ENCODE measurements around the gene ARHGAP26. TPM values are rescaled to one million over a fixed set of nuclear protein-coding genes. Genes with fewer than 3 reads are reported as not detected.

The ARHGAP26 gene
- total and polyA plus RNA-seq, 2 of the 4 experiments (the other 2 are of a cell fraction): 0.54 to 0.56 TPM

DNA sequence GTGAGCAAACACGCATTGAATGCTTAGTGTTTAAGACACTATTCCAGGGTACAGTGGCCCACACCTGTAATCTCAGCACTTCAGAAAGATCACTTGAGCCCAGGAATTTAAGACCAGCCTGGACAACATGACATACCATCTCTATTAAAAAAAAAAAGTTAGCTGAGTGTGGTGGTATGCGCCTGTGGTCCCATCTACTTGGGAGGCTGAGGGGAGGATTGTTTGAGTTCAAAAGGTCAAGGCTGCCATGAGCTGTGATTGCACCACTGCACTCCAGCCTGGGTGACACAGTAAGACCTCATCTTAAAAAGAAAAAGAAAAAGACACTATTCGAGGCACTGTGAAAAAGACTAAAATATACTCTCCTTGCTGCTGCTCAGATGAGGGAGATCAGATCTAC, 392.6 kb downstream of the ARHGAP26 start:
- Histone ChIP-seq H4K8ac (ENCODE audit: low read depth in 2 of 2, low read length in 2 of 2) (no peak overlapping the region), H3K4me2 (ENCODE audit: low read depth, low read length) (no peak overlapping the region), H2BK5ac (ENCODE audit: low read depth, low read length, poor library complexity, severe bottlenecking) (no peak overlapping the region), H3K4me1 (ENCODE audit: control insufficient read depth, insufficient read depth, low read length) (peaks cover 2% of the 10 kb centered on the region; the same call in 1 of the 2 replicates), H3K27ac (ENCODE audit: insufficient read depth, low read length) (no peak overlapping the region), H2BK20ac (ENCODE audit: low read depth, low read length) (no peak overlapping the region), H3K4me3 (ENCODE audit: insufficient read depth, low read depth, low read length) (no peak overlapping the region), H3K36me3 (ENCODE audit: control insufficient read depth, insufficient read depth, low read length) (no peaks in the 10 kb centered on the region), H4K20me1 (ENCODE audit: insufficient read depth, low read length) (no peaks in the 10 kb centered on the region), H3K9ac (ENCODE audit: low read depth, low read length) (no peak overlapping the region), H3K4ac (ENCODE audit: low read depth, low read length) (no peak overlapping the region), H2BK120ac (ENCODE audit: low read depth, low read length) (no peak overlapping the region), H2AK9ac (replicated peaks; ENCODE audit: low read depth, low read length, poor library complexity) (no peak overlapping the region), H3K79me1 (ENCODE audit: low read depth in 1 of 2, low read length in 2 of 2) (no peaks in the 10 kb centered on the region), H2AFZ (replicated peaks; ENCODE audit: low read length, poor library complexity) (no peak overlapping the region), H3K27me3 (ENCODE audit: control insufficient read depth, insufficient read depth, low read length) (no peaks in the 10 kb centered on the region), H3K18ac (ENCODE audit: low read depth, low read length) (no peak overlapping the region), H2AK5ac (ENCODE audit: low read depth, low read length) (no peak overlapping the region; the same call in 1 of the 2 replicates), H3K56ac (ENCODE audit: extremely low read depth, insufficient read depth, low read length) (no peak overlapping the region), H4K5ac (ENCODE audit: low read depth, low read length) (no peak overlapping the region), H3K9me3 (ENCODE audit: control insufficient read depth, insufficient read depth, low read length) (no peaks in the 10 kb centered on the region), H3K9me1 (ENCODE audit: insufficient read depth, low read length) (peaks cover 3% of the 10 kb centered on the region; the same call in 1 of the 2 replicates), H4K91ac (ENCODE audit: insufficient read depth, low read depth, low read length) (no peak overlapping the region), H3K14ac (replicated peaks; ENCODE audit: low read depth, low read length) (no peak overlapping the region), H2BK15ac (ENCODE audit: low read depth, low read length) (0 out of 3 replicates have a peak overlapping the region, but pooled peaks have one; percentile 4), H3K23ac (ENCODE audit: low read depth, low read length) (no peak overlapping the region)
- ATAC-seq (ENCODE audit: low read depth): no peak
- no peak for DNase-seq
- TF ChIP-seq CEBPB (IDR thresholded peaks at IDR 0.05; ENCODE audit: low read depth, low read length) (no peak), MAFK (IDR thresholded peaks at IDR 0.05; ENCODE audit: low read depth, low read length) (no peak), FOS (IDR thresholded peaks at IDR 0.05; ENCODE audit: low read depth, low read length) (no peak), CHD1 (IDR thresholded peaks at IDR 0.05; ENCODE audit: low read depth, low read length) (no peak), RCOR1 (IDR thresholded peaks at IDR 0.05; ENCODE audit: insufficient replicate concordance, low read length) (no peak), RAD21 (IDR thresholded peaks at IDR 0.05; ENCODE audit: low read length) (no peak), SMC3 (IDR thresholded peaks at IDR 0.05; ENCODE audit: low read depth, low read length) (no peak), RFX5 (IDR thresholded peaks at IDR 0.05; ENCODE audit: low read depth, low read length) (no peak), MAZ (IDR thresholded peaks at IDR 0.05; ENCODE audit: borderline replicate concordance, low read depth, low read length) (no peak), BHLHE40 (IDR thresholded peaks at IDR 0.05; ENCODE audit: low read depth, low read length) (no peak), NFE2L2 (IDR thresholded peaks at IDR 0.05; ENCODE audit: low read depth, low read length) (no peak), MXI1 (IDR thresholded peaks at IDR 0.05; ENCODE audit: borderline replicate concordance, low read depth, low read length) (no peak), POLR2A (IDR thresholded peaks at IDR 0.05; ENCODE audit: low read depth, low read length) (no peak)
- TF ChIP-seq, protein P1, sequence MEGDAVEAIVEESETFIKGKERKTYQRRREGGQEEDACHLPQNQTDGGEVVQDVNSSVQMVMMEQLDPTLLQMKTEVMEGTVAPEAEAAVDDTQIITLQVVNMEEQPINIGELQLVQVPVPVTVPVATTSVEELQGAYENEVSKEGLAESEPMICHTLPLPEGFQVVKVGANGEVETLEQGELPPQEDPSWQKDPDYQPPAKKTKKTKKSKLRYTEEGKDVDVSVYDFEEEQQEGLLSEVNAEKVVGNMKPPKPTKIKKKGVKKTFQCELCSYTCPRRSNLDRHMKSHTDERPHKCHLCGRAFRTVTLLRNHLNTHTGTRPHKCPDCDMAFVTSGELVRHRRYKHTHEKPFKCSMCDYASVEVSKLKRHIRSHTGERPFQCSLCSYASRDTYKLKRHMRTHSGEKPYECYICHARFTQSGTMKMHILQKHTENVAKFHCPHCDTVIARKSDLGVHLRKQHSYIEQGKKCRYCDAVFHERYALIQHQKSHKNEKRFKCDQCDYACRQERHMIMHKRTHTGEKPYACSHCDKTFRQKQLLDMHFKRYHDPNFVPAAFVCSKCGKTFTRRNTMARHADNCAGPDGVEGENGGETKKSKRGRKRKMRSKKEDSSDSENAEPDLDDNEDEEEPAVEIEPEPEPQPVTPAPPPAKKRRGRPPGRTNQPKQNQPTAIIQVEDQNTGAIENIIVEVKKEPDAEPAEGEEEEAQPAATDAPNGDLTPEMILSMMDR (conservative IDR thresholded peaks at IDR 0.05; ENCODE audit: low read depth, low read length): no peak
- TF ChIP-seq, protein P2, sequence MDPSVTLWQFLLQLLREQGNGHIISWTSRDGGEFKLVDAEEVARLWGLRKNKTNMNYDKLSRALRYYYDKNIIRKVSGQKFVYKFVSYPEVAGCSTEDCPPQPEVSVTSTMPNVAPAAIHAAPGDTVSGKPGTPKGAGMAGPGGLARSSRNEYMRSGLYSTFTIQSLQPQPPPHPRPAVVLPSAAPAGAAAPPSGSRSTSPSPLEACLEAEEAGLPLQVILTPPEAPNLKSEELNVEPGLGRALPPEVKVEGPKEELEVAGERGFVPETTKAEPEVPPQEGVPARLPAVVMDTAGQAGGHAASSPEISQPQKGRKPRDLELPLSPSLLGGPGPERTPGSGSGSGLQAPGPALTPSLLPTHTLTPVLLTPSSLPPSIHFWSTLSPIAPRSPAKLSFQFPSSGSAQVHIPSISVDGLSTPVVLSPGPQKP (IDR thresholded peaks at IDR 0.05; ENCODE audit: borderline replicate concordance, low read depth, low read length): no peak
- TF ChIP-seq, protein P3, sequence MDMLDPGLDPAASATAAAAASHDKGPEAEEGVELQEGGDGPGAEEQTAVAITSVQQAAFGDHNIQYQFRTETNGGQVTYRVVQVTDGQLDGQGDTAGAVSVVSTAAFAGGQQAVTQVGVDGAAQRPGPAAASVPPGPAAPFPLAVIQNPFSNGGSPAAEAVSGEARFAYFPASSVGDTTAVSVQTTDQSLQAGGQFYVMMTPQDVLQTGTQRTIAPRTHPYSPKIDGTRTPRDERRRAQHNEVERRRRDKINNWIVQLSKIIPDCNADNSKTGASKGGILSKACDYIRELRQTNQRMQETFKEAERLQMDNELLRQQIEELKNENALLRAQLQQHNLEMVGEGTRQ (IDR thresholded peaks at IDR 0.05; ENCODE audit: low read depth, low read length): no peak
- intact Hi-C loops (cut with micrococcal nuclease) (no loop called here), dilution Hi-C loops (cut with HindIII; ENCODE audit: low sequenced_read_pairs, unreplicated experiment) (no loop called here), in situ Hi-C loops (cut with MboI; ENCODE audit: low sequenced_read_pairs) (no loop called here)
- ChIA-PET CTCF (no interaction called here), POLR2A (ENCODE audit: unreplicated experiment) (no interaction called here)
- no TSS peak for BruUV-seq (replicated peaks)
- no CpG with 5 or more reads among the region's 3 CpGs for WGBS, 2 experiments (ENCODE audit: extremely low coverage in 2 of 2, insufficient read length in 1 of 2)
